Activated CD4-positive, alpha-beta T cell treated with anti-CD3 and anti-CD28 coated beads, Interleukin-2, amount 50 U/mL, for 24 hours (primary cell): Measurements from ENCODE around the gene STX1A.

Source experiments
- DNase-seq, 2 donors: peaks; one replicate each; pipeline ENCODE4 v3.0.0-alpha.2; 2020; ENCODE audit warnings: low read depth in 1 of 2, low spot score in 1 of 2

Gene STX1A

DNA sequence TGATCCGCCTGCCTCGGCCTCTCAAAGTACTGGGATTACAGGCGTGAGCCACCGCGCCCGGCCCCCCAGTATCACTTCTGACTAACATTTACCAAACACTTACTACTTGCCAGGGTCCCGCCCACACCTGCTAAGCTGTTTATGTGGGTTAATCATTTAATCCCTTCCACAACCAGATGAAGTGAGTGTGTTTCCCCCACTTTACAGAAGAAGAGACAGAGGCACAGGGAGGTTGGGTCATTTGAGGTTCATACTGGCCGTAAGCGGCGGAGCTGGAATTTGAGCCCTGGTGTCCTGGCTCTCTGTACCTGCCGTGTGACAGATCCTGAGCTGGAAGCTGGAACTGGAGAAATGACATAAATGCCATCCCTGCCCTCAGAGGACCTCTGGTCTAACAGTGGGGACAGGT lies 66.9 kb downstream of the STX1A start:
- no peak for DNase-seq

DNA sequence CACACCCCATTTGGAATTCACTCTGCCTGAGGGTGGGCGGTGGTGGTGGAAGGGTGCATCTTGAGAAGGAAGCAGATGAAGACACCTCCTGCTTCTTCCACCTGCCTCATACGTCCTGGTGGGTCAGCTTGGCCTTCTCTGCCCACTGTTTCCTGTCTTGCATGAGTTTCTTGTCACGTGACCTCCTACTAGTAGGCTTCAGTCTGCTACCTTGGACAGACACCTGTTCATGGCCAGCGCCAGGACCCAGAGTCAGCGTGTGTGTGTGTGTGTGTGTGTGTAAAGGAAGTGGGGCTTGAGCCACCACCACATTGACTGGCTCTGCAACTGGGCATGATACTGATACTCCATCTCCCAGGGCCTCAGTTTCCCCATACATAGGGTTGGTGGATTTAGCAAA lies 68.9 kb downstream of the STX1A start:
- DNase-seq, result no peak

DNA sequence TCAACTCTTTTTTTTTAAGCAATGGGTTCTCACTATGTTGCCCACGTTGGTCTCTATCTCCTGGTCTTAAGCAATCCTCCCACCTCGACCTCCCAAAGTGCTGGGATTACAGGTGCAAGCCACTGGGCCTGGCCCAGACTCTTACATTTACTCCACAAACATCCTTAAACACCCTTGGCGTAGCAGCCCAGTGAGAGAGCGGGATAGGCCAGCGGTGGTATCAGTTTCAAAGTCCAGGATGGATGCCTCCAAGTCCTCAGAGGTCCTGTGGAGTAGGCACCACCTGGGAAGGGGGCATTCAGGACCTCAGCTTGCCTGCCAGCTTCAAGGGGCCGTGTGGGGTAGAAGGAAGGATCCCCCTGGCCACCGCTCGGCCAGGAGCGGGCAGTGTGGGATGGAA lies 69.9 kb downstream of the STX1A start:
- DNase-seq, result no peak
